Esophagus muscularis mucosa (tissue), 3 donors: ENCODE data around the gene CDC45.
"Not testable (repeated sequence)": the region's sequence is repeated elsewhere in the genome, so short reads cannot be mapped to it uniquely, and the experiment has no call there.

Experiments used
- CTCF ChIP-seq, 3 experiments: fragments of 200-600 bp in 2 of 3; fragments of 450-650 bp in 1 of 3; sonication (generic) in 2 of 3; IDR thresholded peaks; one replicate each; pipeline ENCODE4 v1.5.1; 2017 to 2019; ENCODE audit warnings: antibody characterized with exemption in 3 of 3, mild to moderate bottlenecking in 2 of 3, moderate library complexity in 1 of 3
- POLR2A ChIP-seq: fragments of 450-650 bp; IDR thresholded peaks from one replicate; pipeline ENCODE4 v1.6.1; 2017; ENCODE audit warnings: antibody characterized with exemption, moderate library complexity, mild to moderate bottlenecking, low read depth

- not testable (repeated sequence) for TF ChIP-seq CTCF (IDR thresholded peaks at IDR 0.05); POLR2A
Measured at GRCh38 chr22:19531327-19531726, 51.6 kb downstream of the CDC45 start.
